Measurements from ENCODE around the gene TLE1. TPM values are rescaled to one million over a fixed set of nuclear protein-coding genes. Genes with fewer than 3 reads are reported as not detected.

TLE1 gene
- total RNA-seq, 2 experiments from 2014 or later: 0.10 TPM

DNA sequence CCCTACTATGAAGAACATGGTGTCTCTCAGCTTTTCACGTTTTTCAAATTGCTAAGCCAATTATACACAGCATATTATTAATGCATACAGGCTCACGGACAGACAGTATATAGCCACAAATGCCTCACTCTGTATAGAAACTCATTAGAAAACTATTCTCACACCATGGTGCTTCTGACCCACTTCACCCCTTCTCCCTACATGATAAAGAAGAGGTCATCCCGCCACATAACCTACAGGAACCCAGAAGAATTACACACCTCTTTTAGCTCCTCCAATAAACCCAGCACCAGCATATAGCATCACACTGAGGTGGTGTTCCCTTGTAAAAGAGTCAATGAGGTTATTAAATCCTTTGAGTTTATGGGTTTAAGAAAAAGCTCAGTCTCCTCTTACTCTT lies 5.6 kb downstream of the TLE1 start:
- H3K36me3 Mint-ChIP-seq (ENCODE audit: low read depth): no peaks in the 10 kb centered on the region
- no peak overlapping the region for H3K4me3 Mint-ChIP-seq
- DNase-seq: no peak
- H3K27me3 Mint-ChIP-seq (ENCODE audit: low read depth): peaks cover 34% of the 10 kb centered on the region
- CTCF ChIA-PET: interaction anchor here (0.6 kb wide), 1 partner anchor 19 kb away, joined by 6 read pairs; no protein-coding TSS in a partner anchor
- H3K27ac Mint-ChIP-seq: no peak overlapping the region
- no peaks in the 10 kb centered on the region for H3K9me3 Mint-ChIP-seq
- intact Hi-C loops (cut with micrococcal nuclease): loop anchor here (10.0 kb wide), 1 partner anchor 89 kb away; no protein-coding TSS in a partner anchor
- peaks cover 19% of the 10 kb centered on the region for H3K4me1 Mint-ChIP-seq (ENCODE audit: low read depth)

DNA sequence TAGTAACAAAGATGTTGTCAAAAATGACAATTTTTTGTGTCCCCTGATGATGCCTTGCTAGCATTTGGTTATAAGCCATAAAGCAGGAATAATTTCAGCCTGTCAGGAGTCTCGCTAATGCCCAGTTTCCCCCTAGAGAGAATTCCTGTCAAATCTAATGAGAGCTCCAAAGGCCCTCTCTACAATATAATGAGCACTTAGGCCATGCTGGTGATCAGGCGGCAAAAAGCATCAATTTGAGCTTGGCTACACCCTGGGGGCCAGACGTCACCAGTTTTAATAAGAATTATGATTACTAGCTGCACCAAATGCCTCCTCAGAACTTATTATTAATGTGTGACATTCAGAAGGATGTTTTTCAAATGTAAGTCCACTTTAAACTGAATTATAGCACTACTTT lies 6.1 kb downstream of the TLE1 start:
- Mint-ChIP-seq H3K36me3 (ENCODE audit: low read depth) (no peaks in the 10 kb centered on the region), H3K27ac (no peak overlapping the region), H3K27me3 (ENCODE audit: low read depth) (peaks cover 34% of the 10 kb centered on the region), H3K4me1 (ENCODE audit: low read depth) (peaks cover 19% of the 10 kb centered on the region), H3K9me3 (no peaks in the 10 kb centered on the region), H3K4me3 (no peak overlapping the region)
- no peak for DNase-seq
- CTCF ChIA-PET: interaction anchor here (0.6 kb wide), 1 partner anchor 19 kb away, joined by 6 read pairs; no protein-coding TSS in a partner anchor
- intact Hi-C loops (cut with micrococcal nuclease): loop anchor here (10.0 kb wide), 1 partner anchor 88 kb away; no protein-coding TSS in a partner anchor

DNA sequence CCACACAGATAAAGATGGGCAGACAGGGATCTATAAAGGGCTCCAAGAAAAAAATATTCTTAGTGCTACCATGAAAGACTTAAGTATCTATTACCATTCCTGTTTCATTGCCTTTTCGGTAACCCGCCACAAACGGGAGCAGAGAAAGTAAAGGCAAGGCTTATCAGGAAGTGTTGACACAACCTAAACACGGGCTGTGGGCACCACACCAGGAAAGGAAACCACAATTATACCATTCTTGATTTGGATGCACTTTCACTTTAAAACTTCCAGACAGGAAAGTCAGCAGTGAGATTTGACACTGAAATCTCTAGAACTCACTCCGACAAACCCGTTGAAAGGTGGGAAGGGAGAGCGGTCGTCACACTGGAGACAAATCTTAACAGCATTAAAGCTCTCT lies 6.5 kb downstream of the TLE1 start:
- Mint-ChIP-seq H3K36me3 (ENCODE audit: low read depth) (no peaks in the 10 kb centered on the region), H3K4me1 (ENCODE audit: low read depth) (peaks cover 19% of the 10 kb centered on the region), H3K4me3 (no peak overlapping the region), H3K27ac (no peak overlapping the region), H3K27me3 (ENCODE audit: low read depth) (peaks cover 32% of the 10 kb centered on the region), H3K9me3 (no peaks in the 10 kb centered on the region)
- DNase-seq: no peak
- CTCF ChIA-PET: no interaction called here
- intact Hi-C loops (cut with micrococcal nuclease): loop anchor here (10.0 kb wide), 1 partner anchor 88 kb away; no protein-coding TSS in a partner anchor

DNA sequence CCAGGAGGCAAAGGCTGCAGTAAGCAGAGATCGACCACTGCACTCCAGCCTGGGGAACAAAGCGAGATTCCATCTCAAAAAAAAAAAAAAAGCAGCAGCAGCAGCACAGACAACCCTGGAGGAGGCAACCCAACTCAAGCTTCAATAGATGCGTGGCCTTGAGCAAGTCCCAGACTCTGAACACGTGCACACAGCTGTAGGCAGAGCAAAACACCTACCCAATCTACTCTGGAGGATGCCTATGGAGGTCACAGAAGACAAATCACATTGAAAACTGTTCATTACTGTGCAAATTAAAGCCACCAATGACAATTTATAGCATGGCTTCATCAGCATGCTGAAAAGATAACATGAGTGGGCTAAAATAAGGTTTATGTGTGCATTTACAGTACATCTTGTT lies 7.2 kb downstream of the TLE1 start:
- CTCF ChIA-PET: no interaction called here
- H3K27me3 Mint-ChIP-seq (ENCODE audit: low read depth): peaks cover 28% of the 10 kb centered on the region
- no peaks in the 10 kb centered on the region for H3K9me3 Mint-ChIP-seq
- H3K36me3 Mint-ChIP-seq (ENCODE audit: low read depth): no peaks in the 10 kb centered on the region
- H3K27ac Mint-ChIP-seq: no peak overlapping the region
- H3K4me1 Mint-ChIP-seq (ENCODE audit: low read depth): peaks cover 13% of the 10 kb centered on the region
- intact Hi-C loops (cut with micrococcal nuclease): loop anchor here (10.0 kb wide), 1 partner anchor 87 kb away; no protein-coding TSS in a partner anchor
- H3K4me3 Mint-ChIP-seq: no peak overlapping the region
- no peak for DNase-seq

DNA sequence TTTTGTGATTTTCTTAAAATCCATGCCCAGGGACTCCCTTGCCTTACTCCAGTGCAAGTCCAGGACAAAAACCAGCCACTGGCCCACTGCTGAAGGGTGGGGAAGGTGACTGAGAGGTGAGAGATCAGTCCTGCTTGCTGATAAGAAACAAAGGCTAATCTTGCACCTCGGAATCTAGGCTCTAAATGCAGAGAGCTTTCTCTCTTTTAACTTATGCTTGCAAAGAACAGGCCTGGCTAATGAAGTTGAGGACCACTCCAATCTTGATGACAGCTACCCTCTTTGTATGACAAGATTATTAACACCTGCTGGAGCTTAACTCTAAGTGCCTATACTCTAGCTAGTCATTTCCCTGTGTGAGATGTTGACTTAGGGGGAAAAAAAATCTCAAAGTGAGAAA lies 8.8 kb downstream of the TLE1 start:
- H3K4me3 Mint-ChIP-seq: no peak overlapping the region
- H3K9me3 Mint-ChIP-seq: no peaks in the 10 kb centered on the region
- intact Hi-C loops (cut with micrococcal nuclease): loop anchor here (10.0 kb wide), 1 partner anchor 86 kb away; no protein-coding TSS in a partner anchor
- CTCF ChIA-PET: interaction anchor here (0.6 to 0.7 kb wide), 2 partner anchors 1877 to 1917 kb away, joined by 3 to 4 read pairs; no protein-coding TSS in a partner anchor
- DNase-seq: no peak
- no peak overlapping the region for H3K27ac Mint-ChIP-seq
- no peaks in the 10 kb centered on the region for H3K36me3 Mint-ChIP-seq (ENCODE audit: low read depth)
- H3K4me1 Mint-ChIP-seq (ENCODE audit: low read depth): peaks cover 9% of the 10 kb centered on the region
- H3K27me3 Mint-ChIP-seq (ENCODE audit: low read depth): peaks cover 34% of the 10 kb centered on the region

DNA sequence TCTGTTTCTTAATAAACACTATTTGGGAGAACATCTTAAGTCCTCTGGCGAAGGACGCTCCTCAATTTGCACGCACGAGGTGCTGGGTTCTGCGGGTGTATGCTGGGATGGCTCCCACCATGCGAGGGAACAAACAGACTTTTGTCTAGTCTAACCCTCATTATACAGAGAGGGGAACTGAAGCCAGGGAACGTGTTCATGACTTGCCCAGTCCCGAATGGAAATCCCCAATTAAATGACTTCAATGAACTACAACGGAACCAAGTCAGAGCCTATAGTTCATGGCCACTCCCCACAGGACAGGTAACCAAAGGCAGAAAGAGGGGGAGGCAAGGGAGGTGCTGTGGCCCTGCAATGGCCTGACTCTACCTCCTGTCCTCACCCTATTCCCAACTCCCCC lies 9.3 kb downstream of the TLE1 start:
- no peaks in the 10 kb centered on the region for H3K9me3 Mint-ChIP-seq

DNA sequence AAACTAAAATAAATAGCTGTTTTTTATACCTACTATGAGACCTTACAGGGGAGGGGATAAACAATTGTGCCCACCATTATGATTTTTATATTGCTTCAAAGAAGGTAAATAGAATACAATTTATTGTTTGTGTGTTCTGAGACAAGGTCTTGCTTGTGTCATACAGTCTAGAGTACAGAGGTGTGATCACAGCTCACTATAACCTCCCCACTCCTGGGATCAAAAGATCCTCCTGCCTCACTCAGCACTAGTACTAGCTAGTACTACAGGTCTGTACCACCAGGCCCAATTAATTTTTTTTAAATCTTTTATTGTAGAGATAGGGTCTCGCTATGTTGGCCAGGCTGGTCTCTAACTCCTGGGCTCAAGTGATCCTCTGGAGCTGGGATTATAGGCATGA lies 11.3 kb downstream of the TLE1 start:
- CTCF ChIA-PET: no interaction called here

More for the DNA sequence above, 9.3 kb downstream of the TLE1 start:
- CTCF ChIA-PET: interaction anchor here (0.7 kb wide), 1 partner anchor 1878 kb away, joined by 4 read pairs; no protein-coding TSS in a partner anchor
- intact Hi-C loops (cut with micrococcal nuclease): loop anchor here (10.0 kb wide), 1 partner anchor 85 kb away; no protein-coding TSS in a partner anchor
- H3K27ac Mint-ChIP-seq: no peak overlapping the region
- H3K4me1 Mint-ChIP-seq (ENCODE audit: low read depth): peaks cover 9% of the 10 kb centered on the region
- no peak overlapping the region for H3K4me3 Mint-ChIP-seq
- H3K36me3 Mint-ChIP-seq (ENCODE audit: low read depth): no peaks in the 10 kb centered on the region
- no peak for DNase-seq
- peaks cover 37% of the 10 kb centered on the region for H3K27me3 Mint-ChIP-seq (ENCODE audit: low read depth)

DNA sequence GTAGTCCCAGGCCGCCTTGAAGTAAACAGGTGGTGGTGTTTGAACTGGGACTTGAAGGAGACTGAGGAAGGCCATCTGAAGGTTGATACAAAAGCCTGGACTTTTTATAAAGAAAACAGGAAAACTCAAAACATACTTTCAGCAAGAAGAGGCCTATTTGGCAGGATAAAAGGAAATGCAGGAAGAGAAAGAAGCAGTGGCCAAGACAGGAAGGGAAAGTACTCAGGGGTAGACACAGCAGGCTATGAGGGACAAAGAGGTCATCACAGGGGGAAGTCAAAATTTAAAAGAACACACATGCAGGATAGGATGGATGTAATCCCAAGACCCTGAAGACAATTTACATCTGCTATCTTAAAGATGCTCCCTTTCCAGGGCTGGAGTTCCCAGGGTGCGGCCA lies 13.0 kb downstream of the TLE1 start:
- DNase-seq: no peak
- Mint-ChIP-seq H3K27me3 (ENCODE audit: low read depth) (peaks cover 27% of the 10 kb centered on the region), H3K4me3 (no peak overlapping the region), H3K36me3 (ENCODE audit: low read depth) (no peaks in the 10 kb centered on the region), H3K27ac (no peak overlapping the region), H3K4me1 (ENCODE audit: low read depth) (no peaks in the 10 kb centered on the region), H3K9me3 (no peaks in the 10 kb centered on the region)
- intact Hi-C loops (cut with micrococcal nuclease): no loop called here
- CTCF ChIA-PET: no interaction called here

More for the DNA sequence above, 11.3 kb downstream of the TLE1 start:
- Mint-ChIP-seq H3K27me3 (ENCODE audit: low read depth) (peaks cover 37% of the 10 kb centered on the region), H3K4me3 (no peak overlapping the region), H3K27ac (no peak overlapping the region), H3K9me3 (no peaks in the 10 kb centered on the region), H3K36me3 (ENCODE audit: low read depth) (no peaks in the 10 kb centered on the region), H3K4me1 (ENCODE audit: low read depth) (peaks cover 9% of the 10 kb centered on the region)
- no peak for DNase-seq
- intact Hi-C loops (cut with micrococcal nuclease): no loop called here

DNA sequence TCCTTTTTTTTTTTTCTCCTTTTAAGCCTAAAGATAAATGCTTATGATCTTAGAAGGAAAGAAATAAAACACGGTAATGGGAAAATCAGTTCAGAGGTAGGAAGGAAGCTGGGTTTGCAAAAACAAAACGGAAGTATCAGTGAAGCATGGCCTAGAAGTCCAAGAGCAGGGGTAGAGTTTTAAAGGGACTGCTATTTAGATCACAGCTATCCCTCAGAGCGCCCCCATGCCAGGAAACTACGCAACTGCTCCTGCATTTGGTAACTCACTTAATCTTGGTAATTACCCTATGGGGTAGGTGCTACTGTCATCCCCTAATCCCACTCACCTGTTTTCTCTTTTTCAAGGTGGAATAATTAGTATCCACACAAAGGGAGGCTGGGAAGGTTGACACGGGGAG lies 16.0 kb downstream of the TLE1 start:
- no peaks in the 10 kb centered on the region for H3K36me3 Mint-ChIP-seq (ENCODE audit: low read depth)
- no peak for DNase-seq
- peaks cover 11% of the 10 kb centered on the region for H3K27me3 Mint-ChIP-seq (ENCODE audit: low read depth)
- no peak overlapping the region for H3K27ac Mint-ChIP-seq
- no peaks in the 10 kb centered on the region for H3K4me1 Mint-ChIP-seq (ENCODE audit: low read depth)
- no peak overlapping the region for H3K4me3 Mint-ChIP-seq
- intact Hi-C loops (cut with micrococcal nuclease): no loop called here
- no peaks in the 10 kb centered on the region for H3K9me3 Mint-ChIP-seq
- CTCF ChIA-PET: interaction anchor here (0.9 kb wide), 1 partner anchor 9 kb away, joined by 3 read pairs; no protein-coding TSS in a partner anchor

DNA sequence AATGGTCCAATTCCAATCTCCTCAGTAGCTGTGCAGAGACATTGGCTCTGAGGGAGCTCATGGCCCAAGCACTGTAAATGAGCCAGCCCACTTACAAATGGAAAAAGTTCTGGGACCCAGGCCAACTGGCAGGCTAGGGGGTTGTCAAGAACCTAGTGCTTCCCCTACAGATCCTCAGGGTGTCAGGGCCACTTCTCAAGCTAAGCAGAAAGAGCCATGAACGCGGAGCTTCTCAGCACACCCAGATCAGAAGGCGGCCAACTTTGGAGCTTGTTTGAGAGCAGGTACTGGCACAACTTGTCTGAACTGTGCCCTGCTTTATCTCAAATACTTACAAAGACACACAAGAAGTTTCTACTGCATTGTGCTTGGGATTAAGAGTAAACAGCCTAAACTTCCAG lies 17.5 kb downstream of the TLE1 start:
- peaks cover 11% of the 10 kb centered on the region for H3K27me3 Mint-ChIP-seq (ENCODE audit: low read depth)
- no peak overlapping the region for H3K4me3 Mint-ChIP-seq
- no peak overlapping the region for H3K27ac Mint-ChIP-seq
- intact Hi-C loops (cut with micrococcal nuclease): no loop called here
- no peaks in the 10 kb centered on the region for H3K36me3 Mint-ChIP-seq (ENCODE audit: low read depth)
- H3K9me3 Mint-ChIP-seq: no peaks in the 10 kb centered on the region
- CTCF ChIA-PET: no interaction called here
- H3K4me1 Mint-ChIP-seq (ENCODE audit: low read depth): no peaks in the 10 kb centered on the region
- no peak for DNase-seq

DNA sequence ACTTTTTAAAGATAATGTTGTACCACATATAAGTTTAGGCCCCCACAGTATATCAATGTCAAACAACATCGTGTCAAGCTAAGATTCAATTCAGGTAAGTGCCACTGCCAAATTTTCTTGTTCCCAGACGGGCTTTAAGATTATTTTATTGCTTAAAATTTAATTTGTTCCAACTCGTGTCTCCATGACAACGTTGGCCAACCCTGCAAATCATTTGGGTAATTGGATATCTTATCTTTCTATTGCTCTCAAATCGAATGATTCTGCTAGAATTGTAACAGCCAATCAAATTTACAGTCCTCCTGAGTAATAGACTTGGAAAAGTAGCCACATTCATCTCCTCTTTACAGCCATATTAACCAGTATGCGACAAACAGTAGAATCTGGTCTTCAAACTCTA lies 19.5 kb downstream of the TLE1 start:
- Mint-ChIP-seq H3K36me3 (ENCODE audit: low read depth) (no peaks in the 10 kb centered on the region), H3K4me1 (ENCODE audit: low read depth) (no peaks in the 10 kb centered on the region), H3K27me3 (ENCODE audit: low read depth) (peaks cover 2% of the 10 kb centered on the region), H3K4me3 (no peak overlapping the region), H3K9me3 (no peaks in the 10 kb centered on the region), H3K27ac (no peak overlapping the region)
- no peak for DNase-seq
- CTCF ChIA-PET: no interaction called here
- intact Hi-C loops (cut with micrococcal nuclease): no loop called here

DNA sequence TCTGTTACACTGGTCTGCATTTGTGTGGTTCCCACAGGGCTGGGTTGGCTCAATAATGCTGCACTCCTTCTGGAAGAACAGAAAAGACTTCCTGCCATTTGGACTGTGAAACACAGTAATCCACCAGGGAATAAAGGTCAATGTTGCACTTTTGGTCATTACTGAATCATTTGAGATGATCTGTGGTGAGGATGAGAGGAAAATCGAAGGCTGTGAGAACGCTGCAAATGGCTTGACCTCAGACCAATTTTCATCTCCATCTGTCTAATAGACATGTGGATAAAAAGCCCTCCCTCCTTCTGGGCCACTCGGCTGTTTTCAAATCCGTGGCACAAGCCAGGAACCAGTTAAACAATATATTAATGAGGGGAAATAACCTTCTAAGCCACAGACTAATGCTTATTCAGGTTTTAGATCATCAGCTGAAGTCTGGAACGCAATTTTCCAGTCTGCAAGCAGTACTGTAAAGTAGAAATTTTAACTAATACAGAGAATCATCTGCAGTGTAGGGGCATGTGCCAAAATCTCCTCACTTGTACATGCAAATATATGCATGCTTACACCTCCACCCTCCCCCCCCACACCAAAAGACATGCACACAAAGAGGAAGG lies 20.2 kb downstream of the TLE1 start:
- Mint-ChIP-seq H3K27ac (no peak overlapping the region), H3K9me3 (no peaks in the 10 kb centered on the region), H3K4me3 (no peak overlapping the region), H3K27me3 (ENCODE audit: low read depth) (peaks cover 2% of the 10 kb centered on the region), H3K4me1 (ENCODE audit: low read depth) (no peaks in the 10 kb centered on the region), H3K36me3 (ENCODE audit: low read depth) (no peaks in the 10 kb centered on the region)
- CTCF ChIA-PET: no interaction called here
- no peak for DNase-seq
- intact Hi-C loops (cut with micrococcal nuclease): no loop called here

DNA sequence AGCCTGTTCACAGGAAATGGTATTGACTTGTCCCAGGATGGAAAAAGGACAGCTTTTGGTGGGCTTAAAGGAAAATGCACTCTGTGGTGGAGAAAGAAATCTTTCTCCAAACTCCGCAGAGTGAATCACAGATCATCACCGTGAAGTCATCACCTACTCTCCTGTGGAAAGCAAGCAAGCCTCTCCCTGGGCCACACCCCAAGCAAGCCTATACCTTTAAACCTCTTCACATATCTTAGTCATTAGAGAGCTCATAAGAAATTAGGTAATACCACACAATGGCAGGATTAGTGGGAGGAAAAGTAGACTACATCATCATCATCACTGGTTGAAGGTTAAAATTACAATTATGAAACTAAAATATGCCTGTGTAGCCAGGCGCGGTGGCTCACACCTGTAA lies 23.2 kb downstream of the TLE1 start:
- intact Hi-C loops (cut with micrococcal nuclease): no loop called here
- CTCF ChIA-PET: no interaction called here
- no peaks in the 10 kb centered on the region for H3K27me3 Mint-ChIP-seq (ENCODE audit: low read depth)
- H3K4me3 Mint-ChIP-seq: no peak overlapping the region
- H3K27ac Mint-ChIP-seq: no peak overlapping the region
- no peak for DNase-seq
- H3K36me3 Mint-ChIP-seq (ENCODE audit: low read depth): no peaks in the 10 kb centered on the region
- H3K9me3 Mint-ChIP-seq: no peaks in the 10 kb centered on the region
- no peaks in the 10 kb centered on the region for H3K4me1 Mint-ChIP-seq (ENCODE audit: low read depth)
